Measurements from ENCODE around the gene DLGAP1.
A peak's percentile ranks its signal among the peaks of the same experiment; 100 is the strongest.

Gene DLGAP1

GRCh38 chr18:3453540-3454364 lies 1001.4 kb downstream of the DLGAP1 start:
- no peak for DNase-seq (ENCODE audit: low read depth, low spot score)

GRCh38 chr18:3452750-3453539 lies 1002.2 kb downstream of the DLGAP1 start:
- DNase-seq (ENCODE audit: low read depth, low spot score): no peak

DNA sequence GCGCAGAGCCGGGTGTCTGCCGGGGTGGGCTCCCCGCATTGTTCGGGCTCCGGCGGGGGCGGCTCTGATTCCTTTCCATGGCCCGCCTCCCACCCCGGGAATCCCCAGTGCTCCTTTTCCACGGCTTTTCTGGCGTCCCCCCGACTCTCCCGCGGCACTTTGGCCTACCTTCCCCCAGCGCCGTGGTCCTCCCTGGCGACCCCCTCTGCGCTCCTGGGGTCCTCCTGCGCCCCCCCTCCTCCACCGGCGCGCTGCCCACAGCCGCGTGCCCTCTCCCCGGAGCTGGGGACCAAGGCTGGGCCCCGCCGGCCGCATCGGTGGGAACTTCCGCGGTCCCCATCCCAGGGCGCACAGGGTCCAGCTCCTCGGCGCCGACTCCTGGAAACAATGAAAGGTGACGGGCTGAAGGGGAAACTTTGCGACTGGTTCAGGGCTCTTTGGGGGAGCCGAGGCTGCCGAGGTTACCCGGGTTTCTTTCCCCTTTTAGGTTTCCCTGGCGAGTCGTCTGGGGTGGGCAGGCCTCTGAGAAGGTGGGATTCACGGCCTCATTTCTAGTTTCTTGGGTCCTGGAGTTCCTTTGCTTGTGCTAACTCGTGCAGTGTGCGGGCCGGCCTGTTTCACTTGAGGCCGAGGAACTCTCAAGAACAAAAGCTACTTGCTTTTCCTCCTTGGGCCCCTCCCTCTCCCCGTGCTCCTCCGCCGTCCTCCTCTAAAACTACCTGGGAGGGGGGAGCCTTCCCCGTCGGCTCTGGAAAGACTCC lies 1002.9 kb downstream of the DLGAP1 start:
- DNase-seq (ENCODE audit: low read depth, low spot score): no peak

GRCh38 chr18:3451183-3451988 lies 1003.7 kb downstream of the DLGAP1 start:
- DNase-seq (ENCODE audit: low read depth, low spot score): peak; percentile 68

GRCh38 chr18:3450799-3451182 lies 1004.3 kb downstream of the DLGAP1 start:
- DNase-seq (ENCODE audit: low read depth, low spot score): no peak

DNA sequence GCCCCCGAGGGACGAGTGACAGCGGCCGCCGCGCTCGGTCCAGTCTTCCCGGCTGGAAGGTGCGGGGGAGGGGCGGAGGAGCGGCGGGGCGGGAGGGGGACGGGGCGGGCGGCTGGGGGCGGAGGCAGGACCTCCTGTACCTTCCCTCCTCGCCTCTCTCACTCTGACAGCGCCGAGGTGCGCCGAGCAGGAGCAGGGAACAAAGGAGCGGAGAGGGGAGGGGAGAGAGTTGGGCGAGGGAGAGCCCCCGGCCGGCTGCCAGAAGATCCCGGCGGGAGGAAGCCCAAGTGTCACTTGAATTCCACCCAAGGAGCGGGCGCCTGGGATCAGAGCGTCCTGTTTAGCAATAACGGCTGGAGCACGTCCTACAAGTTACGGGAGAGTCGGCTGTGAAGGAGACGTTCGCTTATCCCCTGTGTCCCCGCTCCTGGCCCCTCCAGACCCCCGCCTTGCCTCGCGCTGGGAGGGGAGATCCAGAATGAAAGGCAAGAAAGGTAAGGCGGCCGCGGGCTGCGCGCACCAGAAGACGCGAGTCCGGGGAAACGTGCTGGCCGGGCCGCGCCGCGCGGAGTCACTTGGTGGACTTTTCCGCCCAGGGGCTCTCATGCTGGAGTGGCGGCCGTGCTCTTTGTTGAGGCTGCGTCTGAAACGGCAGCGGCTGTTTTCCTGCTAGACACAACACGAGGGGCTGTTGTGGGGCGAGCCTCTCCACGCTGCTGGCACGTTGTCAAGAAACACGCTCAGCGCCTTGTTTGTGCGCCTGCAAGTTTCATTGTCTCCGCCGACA lies 1004.9 kb downstream of the DLGAP1 start, which contains the start of gene TGIF1:
Gene TGIF1, plus strand, starts transcription at position 161 of the 787 bp plus-strand sequence. Its CDS starts 318 bp downstream, at position 479.
- peak; percentile 37 for DNase-seq (ENCODE audit: low read depth, low spot score)

GRCh38 chr18:3449512-3450011 lies 1005.5 kb downstream of the DLGAP1 start:
- peak; percentile 49 for DNase-seq (ENCODE audit: low read depth, low spot score)

GRCh38 chr18:3448838-3449511 lies 1006.1 kb downstream of the DLGAP1 start:
- DNase-seq (ENCODE audit: low read depth, low spot score): peak; percentile 10

DNA sequence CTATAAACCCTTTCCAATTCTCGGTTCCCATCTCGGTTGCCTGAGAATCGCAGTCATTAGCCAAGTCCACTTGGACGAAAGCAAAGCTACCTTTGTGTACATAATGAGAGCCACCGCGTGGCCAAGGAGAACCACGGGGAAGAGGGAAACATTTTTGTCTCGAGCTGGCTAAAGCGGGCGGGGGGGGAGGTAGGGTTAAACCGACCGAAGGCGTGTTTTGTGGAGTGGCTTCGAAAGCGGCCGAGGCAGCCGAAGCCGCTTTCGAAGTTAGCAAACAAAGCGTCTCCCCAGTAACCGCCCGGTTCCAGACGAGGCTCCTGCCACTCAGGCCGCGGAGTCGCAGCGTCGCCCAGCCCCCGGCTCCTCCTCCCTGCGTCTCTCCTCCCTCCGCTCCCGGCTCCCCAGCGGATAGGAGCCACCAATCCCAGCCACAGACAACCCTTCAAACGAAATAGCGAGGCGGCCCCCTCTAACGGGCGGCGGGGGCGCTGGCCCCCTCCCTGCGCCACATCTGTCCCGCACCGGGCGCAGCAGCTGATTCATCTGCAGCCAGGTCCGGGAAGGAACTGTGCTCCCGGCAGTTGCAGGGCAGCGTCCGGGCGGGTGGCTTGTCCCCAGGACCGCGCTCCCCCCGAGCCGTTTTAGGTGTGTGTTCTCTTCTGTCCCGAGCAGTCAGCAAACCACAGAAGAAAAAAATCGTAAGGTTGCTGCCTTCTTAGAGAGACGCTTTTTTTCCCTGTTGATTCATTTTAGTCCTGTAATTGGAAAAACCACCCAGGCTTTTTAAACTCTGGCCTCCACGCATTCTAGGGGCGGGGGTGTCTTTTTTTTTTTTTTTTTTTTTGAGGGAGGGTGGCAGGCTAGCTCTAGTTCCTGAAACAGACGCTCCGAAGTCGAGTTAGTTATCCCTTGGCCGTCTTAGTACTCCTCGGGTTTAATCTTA lies 1006.9 kb downstream of the DLGAP1 start:
- DNase-seq (ENCODE audit: low read depth, low spot score): peak; percentile 48

DNA sequence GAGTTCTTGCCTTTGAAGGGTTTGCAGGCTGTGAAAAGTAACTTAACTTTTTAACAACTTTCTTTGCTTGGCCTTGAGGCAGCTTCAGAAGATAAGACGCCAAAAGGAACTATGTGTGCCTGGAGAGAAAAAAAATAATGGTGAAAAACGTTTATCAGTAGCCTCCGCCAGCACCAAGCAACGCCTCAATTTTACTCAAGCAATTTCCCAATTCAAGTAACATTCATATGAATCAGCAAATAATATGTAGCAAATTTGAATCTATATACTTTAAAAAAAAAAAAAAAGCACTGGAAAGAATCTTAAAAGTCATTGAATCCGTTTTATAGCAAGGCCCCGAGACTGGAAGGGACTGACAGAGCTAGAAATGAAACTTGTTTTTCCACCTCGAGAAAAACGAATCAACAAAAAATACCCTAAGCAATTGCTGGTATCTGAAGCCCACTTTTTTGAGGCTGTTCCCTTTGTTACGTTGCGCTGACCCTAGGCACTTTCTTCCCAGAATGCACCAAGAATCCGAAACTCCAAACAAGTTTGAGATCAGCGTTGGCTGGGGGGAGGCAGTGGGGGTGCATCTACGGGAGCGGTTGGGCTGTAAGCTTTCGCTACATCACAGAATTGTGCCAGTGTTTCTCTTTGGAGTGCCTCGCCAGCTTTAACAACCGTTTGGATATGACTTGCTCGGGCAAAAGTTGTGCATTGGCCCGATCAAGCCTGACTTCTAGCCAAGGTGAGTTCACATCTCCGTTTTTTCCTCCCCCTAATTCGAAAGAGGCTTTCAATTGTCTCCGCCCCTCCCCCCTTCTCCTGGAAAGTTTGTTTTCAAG lies 1007.8 kb downstream of the DLGAP1 start:
- DNase-seq (ENCODE audit: low read depth, low spot score): no peak
